K562 (cell line): ENCODE results near the gene ZFP69B. TPM values are rescaled to one million over a fixed set of nuclear protein-coding genes. Genes with fewer than 3 reads are reported as not detected.
A peak's percentile ranks its signal among the peaks of the same experiment; 100 is the strongest.

ENCODE experiments used
- ATAC-seq: fragments of 200-7000 bp; cut with Tn5 transposase; 3 replicates; pipeline ENCODE4 v1.9.1; 2020; ENCODE audit warnings: moderate library complexity
- BruUV-seq: library from RNA; stranded (reverse); fragments of 400-500 nt; replicated peaks from 2 replicates; lab custom pipeline; 2021; lab: Mats Ljungman, UMichigan
- CTCF ChIA-PET: fragments of 300-600 bp; formaldehyde crosslinking; extraction: SDS; loops from one replicate; lab custom pipeline; 2021; ENCODE audit warnings: low intra/inter-chr PET ratio; lab: Yijun Ruan, JAX
- POLR2A ChIA-PET: fragments of 300-600, 350-650 bp; sonication (Branson Sonifier 250); formaldehyde crosslinking; extraction: SDS; loops from one replicate; lab custom pipeline; 2021; ENCODE audit warnings: antibody characterized with exemption, inconsistent platforms; lab: Yijun Ruan, JAX
- DNase-seq, 4 experiments: peaks; one replicate each; pipeline versions ENCODE4 v3.0.0 to v3.0.0-alpha.2; 2011 to 2018; ENCODE audit warnings: low spot score in 3 of 4, mixed read lengths in 3 of 4; ENCODE audit errors: extremely low read depth in 1 of 4
- FAIRE-seq: peaks from 2 replicates; lab custom pipeline; 2011; peaks lifted over from hg19 to GRCh38; lab: Jason Lieb, UNC
- H2AFZ ChIP-seq: 2 replicates; pipeline ENCODE4 v1.6.0; 2011; ENCODE audit warnings: low read depth, low read length, control low read depth, inconsistent platforms
- H3K27ac ChIP-seq: fragments of 200-600 bp; 3 replicates; pipeline ENCODE4 v1.8.0; 2011; ENCODE audit warnings: low read depth, mild to moderate bottlenecking, control low read depth, inconsistent platforms, low read length, moderate library complexity, mixed read lengths; ENCODE audit errors: extremely low read depth
- H3K27me3 ChIP-seq, 2 experiments: fragments of 300-600 bp in 1 of 2; 2 replicates in 1 of 2; 3 replicates in 1 of 2; pipeline versions ENCODE4 v1.6.0 to v1.8.0; 2011; ENCODE audit warnings: inconsistent platforms in 2 of 2, low read length in 2 of 2, mild to moderate bottlenecking in 1 of 2, mixed read lengths in 1 of 2, moderate library complexity in 1 of 2; ENCODE audit not compliant: control insufficient read depth in 2 of 2, insufficient read depth in 2 of 2
- H3K36me3 ChIP-seq: fragments of 300-600 bp; 3 replicates; pipeline ENCODE4 v1.8.0; 2011; ENCODE audit warnings: mild to moderate bottlenecking, low read length, inconsistent platforms; ENCODE audit not compliant: control insufficient read depth, insufficient read depth
- H3K4me1 ChIP-seq, 2 experiments: fragments of 200-600 bp in 1 of 2; replicated peaks in 1 of 2; 2 replicates in 1 of 2; 3 replicates in 1 of 2; pipeline versions ENCODE4 v1.5.1 to v1.8.0; 2011; ENCODE audit warnings: inconsistent platforms in 2 of 2, low read length in 2 of 2, mild to moderate bottlenecking in 1 of 2, mixed read lengths in 1 of 2, moderate library complexity in 1 of 2; ENCODE audit not compliant: control insufficient read depth in 2 of 2, insufficient read depth in 2 of 2
- H3K4me2 ChIP-seq: 2 replicates; pipeline ENCODE4 v1.6.1; 2011; ENCODE audit warnings: low read length, control low read depth, inconsistent platforms, mixed read lengths; ENCODE audit not compliant: insufficient read depth
- H3K4me3 ChIP-seq: fragments of 200-600 bp; sonication (generic), shearing (Covaris generic); 2 replicates; pipeline ENCODE4 v1.5.1; 2016; ENCODE audit warnings: control low read depth, inconsistent platforms
- H3K79me2 ChIP-seq: fragments of 200-600 bp; 3 replicates; pipeline ENCODE4 v1.8.0; 2011; ENCODE audit warnings: low read length, inconsistent platforms; ENCODE audit not compliant: control insufficient read depth, insufficient read depth
- H3K9ac ChIP-seq, 2 experiments: 2 replicates each; pipeline versions ENCODE4 v1.6.0 to v1.6.1; 2011; ENCODE audit warnings: low read depth in 2 of 2, low read length in 2 of 2, control low read depth in 1 of 2, inconsistent platforms in 1 of 2, mild to moderate bottlenecking in 1 of 2, mixed read lengths in 1 of 2; ENCODE audit not compliant: insufficient read depth in 1 of 2
- H3K9me1 ChIP-seq: one replicate; pipeline ENCODE4 v1.6.0; 2011; ENCODE audit warnings: inconsistent platforms, mild to moderate bottlenecking, low read length, moderate library complexity; ENCODE audit not compliant: control insufficient read depth, insufficient read depth
- H3K9me3 ChIP-seq: replicated peaks from 2 replicates; pipeline ENCODE4 v1.5.1; 2011; ENCODE audit warnings: low read depth, low read length, inconsistent platforms; ENCODE audit not compliant: control insufficient read depth, insufficient read depth
- H4K20me1 ChIP-seq: replicated peaks from 2 replicates; pipeline ENCODE4 v1.6.1; 2011; ENCODE audit warnings: low read length, inconsistent platforms, mixed read lengths; ENCODE audit not compliant: control insufficient read depth, insufficient read depth
- KAT2B ChIP-seq: IDR thresholded peaks from one replicate; pipeline ENCODE4 v1.6.1; 2012; ENCODE audit warnings: low read depth, mild to moderate bottlenecking, control low read depth, inconsistent platforms, low read length, moderate library complexity
- NCOA2 ChIP-seq, 2 experiments: fragments of 450-650 bp; IDR thresholded peaks; 2 replicates each; pipeline ENCODE4 v1.6.1; 2018; ENCODE audit warnings: mild to moderate bottlenecking in 2 of 2, moderate library complexity in 1 of 2; ENCODE audit not compliant: partially characterized antibody in 2 of 2
- POLR2A ChIP-seq: fragments of 450-650 bp; conservative IDR thresholded peaks from 2 replicates; pipeline ENCODE4 v1.6.1; 2016
- POLR2AphosphoS2 ChIP-seq: IDR thresholded peaks from 2 replicates; pipeline ENCODE4 v1.6.1; 2012; ENCODE audit warnings: low read length, improper control_type of control experiment
- POLR2G ChIP-seq: fragments of 200-400 bp; formaldehyde crosslinking; IDR thresholded peaks from 2 replicates; pipeline ENCODE4 v1.6.1; 2017; ENCODE audit warnings: low read depth, mild to moderate bottlenecking, antibody characterized with exemption, low read length, moderate library complexity
- SUPT5H ChIP-seq: fragments of 450-650 bp; IDR thresholded peaks from 2 replicates; pipeline ENCODE4 v1.6.1; 2016
- ZEB2 ChIP-seq: fragments of 450-650 bp; IDR thresholded peaks from 2 replicates; pipeline ENCODE4 v1.6.1; 2016
- WGBS: fragments of 100-300 bp; shearing (Covaris generic); methylation state at CpG from one replicate; pipeline ENCODE4 v1.1.6; 2016; ENCODE audit warnings: low coverage, mixed read lengths; ENCODE audit not compliant: insufficient coverage; ENCODE audit errors: missing lambda C conversion rate; 5-methylcytosine and 5-hydroxymethylcytosine counted together
- in situ Hi-C: fragments of 300-500 bp; cut with MboI; formaldehyde crosslinking; loops from 4 replicates; pipeline ENCODE4 v1.15.0; 2018; ENCODE audit warnings: inconsistent platforms, mixed read lengths
- intact Hi-C: fragments of 100-400 bp; cut with micrococcal nuclease; formaldehyde crosslinking; loops from 2 replicates; pipeline ENCODE4 v1.14.2; 2022
- polyA plus RNA-seq, 8 experiments: library from polyadenylated mRNA; depleted of rRNA in 4 of 8; stranded (reverse) in 5 of 8; unstranded in 3 of 8; fragments of >200 nt; fragmentation: Nextera tagmentation in 2 of 8; fragmentation: Illumina TruSeq in 1 of 8; extraction: Ambion mirVana in 2 of 8; extraction: Trizol in 1 of 8; gene quantifications; 2 replicates each; pipeline versions ENCODE4 v1.2.1 to v1.2.3, GENCODE V29; 2011 to 2014; ENCODE audit warnings: inconsistent platforms in 1 of 8, missing spikeins in 1 of 8
- total RNA-seq, 7 experiments: library from RNA; depleted of rRNA in 6 of 7; stranded (reverse); fragments of >200 nt in 6 of 7; fragmentation: Illumina TruSeq in 2 of 7; extraction: Trizol in 2 of 7; gene quantifications; 2 replicates each; pipeline versions ENCODE4 v1.2.1 to v1.2.3, GENCODE V29; 2011 to 2021; ENCODE audit warnings: low replicate concordance in 1 of 7

The ZFP69B gene
- total and polyA plus RNA-seq, 9 of the 15 experiments (the other 6 are each of a cell fraction or from before 2014, with no cell fraction given) = 1.6 to 10.3 (median 8.4) TPM

GRCh38 chr1:40423951-40424618 is 26.2 kb upstream of the ZFP69B start (continued):
- peak; percentile 81; the same call in 1 of the 2 replicates for TF ChIP-seq POLR2AphosphoS2
- TF ChIP-seq POLR2G = 0 out of 2 replicates have a peak, but pooled peaks have one; percentile 19
- TF ChIP-seq SUPT5H = peak; percentile 32; the same call in 1 of the 2 replicates

DNA sequence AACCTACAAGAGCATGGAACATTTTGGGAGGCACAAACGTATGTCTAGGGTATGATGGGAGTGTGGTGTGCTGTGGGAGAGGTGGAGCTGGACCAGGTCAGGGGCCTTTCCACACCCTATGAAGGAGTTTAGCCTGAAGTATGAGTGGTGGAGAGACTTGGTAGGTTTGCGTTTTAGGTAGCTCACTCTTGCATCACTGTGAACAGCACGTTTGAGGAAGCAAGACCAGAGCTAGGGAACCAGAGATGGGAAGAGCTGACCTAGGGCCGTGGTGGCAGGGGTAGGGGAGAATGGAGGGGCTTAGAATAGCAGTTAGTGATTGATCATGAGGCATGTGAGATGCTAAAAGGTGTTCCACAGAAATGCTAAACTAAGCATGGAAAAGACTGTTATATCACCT is 25.1 kb upstream of the ZFP69B start:
- in situ Hi-C loops = no loop called here
- WGBS = 70% methylated on average over 4 of the region's 4 CpGs

More for the DNA sequence above, 25.1 kb upstream of the ZFP69B start:
- FAIRE-seq = no peak
- intact Hi-C loops = no loop called here
- CTCF ChIA-PET = no interaction called here
- H3K9me1 ChIP-seq = no peaks in the 10 kb centered on the region
- H3K4me3 ChIP-seq = no peak overlapping the region
- POLR2A ChIA-PET = interaction anchor here (1.0 to 1.1 kb wide), 2 partner anchors 9 to 143 kb away, joined by 3 to 4 read pairs; no protein-coding TSS in a partner anchor
- H3K27ac ChIP-seq = no peak overlapping the region
- no peak overlapping the region for H3K9ac ChIP-seq
- no TSS peak for BruUV-seq
- ATAC-seq = no peak; the same call in 2 of the 3 replicates
- no peak overlapping the region for H2AFZ ChIP-seq
- TF ChIP-seq NCOA2 (IDR thresholded peaks at IDR 0.05; ENCODE audit: partially characterized antibody in 2 of 2) (no peak), KAT2B (no peak), ZEB2 (no peak), POLR2A (peak; percentile 28; the same call in 1 of the 2 replicates)
- H3K9me3 ChIP-seq = no peaks in the 10 kb centered on the region
- H3K4me2 ChIP-seq = no peak overlapping the region
- no peaks in the 10 kb centered on the region for H4K20me1 ChIP-seq
- H3K79me2 ChIP-seq = no peaks in the 10 kb centered on the region
- DNase-seq = no peak
- no peaks in the 10 kb centered on the region for H3K4me1 ChIP-seq
- no peaks in the 10 kb centered on the region for H3K27me3 ChIP-seq
- H3K36me3 ChIP-seq = peaks cover 44% of the 10 kb centered on the region
